Muscle layer of duodenum (tissue), 2 donors: ENCODE measurements around the gene BCAT1.
"Not testable (repeated sequence)": the region's sequence is repeated elsewhere in the genome, so short reads cannot be mapped to it uniquely, and the experiment has no call there.

Experiments
- H3K27ac ChIP-seq: one replicate; pipeline ENCODE4 v1.7.0; 2013; ENCODE audit warnings: mild to moderate bottlenecking, low read length
- H3K27me3 ChIP-seq: one replicate; pipeline ENCODE4 v1.7.0; 2013; ENCODE audit warnings: low read depth, mild to moderate bottlenecking, control low read depth, low read length
- H3K36me3 ChIP-seq, 2 donors: one replicate each; pipeline ENCODE4 v1.7.0; 2013; ENCODE audit warnings: low read length in 2 of 2, control low read depth in 1 of 2, mild to moderate bottlenecking in 1 of 2; ENCODE audit not compliant: insufficient read depth in 2 of 2, control insufficient read depth in 1 of 2
- H3K4me1 ChIP-seq, 2 donors: one replicate each; pipeline ENCODE4 v1.7.0; 2013; ENCODE audit warnings: low read length in 2 of 2, mild to moderate bottlenecking in 2 of 2, control low read depth in 1 of 2, moderate library complexity in 1 of 2; ENCODE audit not compliant: insufficient read depth in 2 of 2, control insufficient read depth in 1 of 2
- H3K4me3 ChIP-seq, 2 donors: one replicate each; pipeline ENCODE4 v1.7.0; 2013; ENCODE audit warnings: low read length in 2 of 2, low read depth in 1 of 2, mild to moderate bottlenecking in 1 of 2
- H3K9me3 ChIP-seq, 2 donors: one replicate each; pipeline ENCODE4 v1.7.0; 2013; ENCODE audit warnings: low read length in 2 of 2, control low read depth in 1 of 2, mild to moderate bottlenecking in 1 of 2; ENCODE audit not compliant: control insufficient read depth in 1 of 2
- donor health status: healthy.

The BCAT1 gene

GRCh38 chr12:24822121-24822899 lies 126.6 kb downstream of the BCAT1 start:
- no peak overlapping the region for H3K4me3 ChIP-seq

GRCh38 chr12:24821691-24822090 lies 127.2 kb downstream of the BCAT1 start:
- Histone ChIP-seq H3K9me3 (no peaks in the 10 kb centered on the region), H3K27me3 (no peaks in the 10 kb centered on the region), H3K36me3 (peaks cover 0 to 5% of the 10 kb centered on the region in 2 donors), H3K4me1 (peaks cover 0 to 13% of the 10 kb centered on the region in 2 donors), H3K4me3 (no peak overlapping the region), H3K27ac (no peak overlapping the region)

More at GRCh38 chr12:24822121-24822899, 126.6 kb downstream of the BCAT1 start:
- H3K27ac ChIP-seq, result no peak overlapping the region
- peaks cover 0 to 5% of the 10 kb centered on the region in 2 donors for H3K36me3 ChIP-seq
- peaks cover 0 to 13% of the 10 kb centered on the region in 2 donors for H3K4me1 ChIP-seq
- H3K9me3 ChIP-seq, result no peaks in the 10 kb centered on the region
- no peaks in the 10 kb centered on the region for H3K27me3 ChIP-seq

GRCh38 chr12:24820872-24821271 lies 128.0 kb downstream of the BCAT1 start:
- Histone ChIP-seq H3K4me1 (peaks cover 0 to 13% of the 10 kb centered on the region in 2 donors), H3K9me3 (no peaks in the 10 kb centered on the region), H3K27ac (no peak overlapping the region), H3K27me3 (no peaks in the 10 kb centered on the region), H3K4me3 (no peak overlapping the region), H3K36me3 (peaks cover 0 to 5% of the 10 kb centered on the region in 2 donors)

GRCh38 chr12:24818351-24818750 lies 130.6 kb downstream of the BCAT1 start:
- Histone ChIP-seq H3K4me3 (no peak overlapping the region), H3K27ac (no peak overlapping the region), H3K4me1 (peaks cover 0 to 13% of the 10 kb centered on the region in 2 donors), H3K27me3 (no peaks in the 10 kb centered on the region), H3K36me3 (peaks cover 0 to 5% of the 10 kb centered on the region in 2 donors), H3K9me3 (no peaks in the 10 kb centered on the region)

GRCh38 chr12:24815114-24815423 lies 133.8 kb downstream of the BCAT1 start:
- H3K9me3 ChIP-seq, result no peaks in the 10 kb centered on the region
- no peaks in the 10 kb centered on the region for H3K36me3 ChIP-seq
- peak overlapping the region; percentile 49 for H3K27ac ChIP-seq
- H3K4me3 ChIP-seq, result peak overlapping the region in 1 of 2 donors; percentile 40
- no peaks in the 10 kb centered on the region for H3K27me3 ChIP-seq
- H3K4me1 ChIP-seq, result no peaks in the 10 kb centered on the region

GRCh38 chr12:24814379-24815113 lies 134.4 kb downstream of the BCAT1 start:
- peak overlapping the region; percentile 49 for H3K27ac ChIP-seq
- H3K4me1 ChIP-seq, result no peaks in the 10 kb centered on the region
- H3K4me3 ChIP-seq, result peak overlapping the region in 1 of 2 donors; percentile 40
- no peaks in the 10 kb centered on the region for H3K9me3 ChIP-seq
- H3K27me3 ChIP-seq, result no peaks in the 10 kb centered on the region
- H3K36me3 ChIP-seq, result no peaks in the 10 kb centered on the region

- no peak overlapping the region for H3K27ac ChIP-seq
- H3K4me1 ChIP-seq, result no peaks in the 10 kb centered on the region
- no peak overlapping the region for H3K4me3 ChIP-seq
- H3K9me3 ChIP-seq, result no peaks in the 10 kb centered on the region
- H3K27me3 ChIP-seq, result no peaks in the 10 kb centered on the region
- no peaks in the 10 kb centered on the region for H3K36me3 ChIP-seq
These were observed 138.5 kb downstream of the BCAT1 start for GRCh38 chr12:24810378-24810777.

GRCh38 chr12:24809306-24809705 lies 139.6 kb downstream of the BCAT1 start:
- H3K27ac ChIP-seq, H3K4me1 ChIP-seq, H3K4me3 ChIP-seq, H3K36me3 ChIP-seq, H3K27me3 ChIP-seq, H3K9me3 ChIP-seq: not testable (repeated sequence)

- Histone ChIP-seq H3K4me1 (no peaks in the 10 kb centered on the region), H3K4me3 (no peak overlapping the region), H3K27me3 (no peaks in the 10 kb centered on the region), H3K27ac (no peak overlapping the region), H3K9me3 (no peaks in the 10 kb centered on the region), H3K36me3 (no peaks in the 10 kb centered on the region)
These were observed 140.2 kb downstream of the BCAT1 start for GRCh38 chr12:24808651-24809050.

GRCh38 chr12:24806386-24806785 lies 142.5 kb downstream of the BCAT1 start:
- Histone ChIP-seq H3K27ac (no peak overlapping the region), H3K36me3 (no peaks in the 10 kb centered on the region), H3K4me1 (no peaks in the 10 kb centered on the region), H3K9me3 (no peaks in the 10 kb centered on the region), H3K4me3 (no peak overlapping the region), H3K27me3 (no peaks in the 10 kb centered on the region)

- H3K36me3 ChIP-seq, result no peaks in the 10 kb centered on the region
- no peaks in the 10 kb centered on the region for H3K9me3 ChIP-seq
- no peaks in the 10 kb centered on the region for H3K4me1 ChIP-seq
- no peak overlapping the region for H3K4me3 ChIP-seq
- no peaks in the 10 kb centered on the region for H3K27me3 ChIP-seq
- H3K27ac ChIP-seq, result no peak overlapping the region
These were observed 145.3 kb downstream of the BCAT1 start for GRCh38 chr12:24803430-24804245.
